GM19372 (cell line): ENCODE results near the gene PELO.

Experiments used
- ATAC-seq: cut with Tn5 transposase; IDR thresholded peaks from one replicate; pipeline ENCODE4 v1.9.1; 2021; ENCODE audit warnings: mild to moderate bottlenecking, low read depth, moderate library complexity; ENCODE audit not compliant: unreplicated experiment

The PELO gene

DNA sequence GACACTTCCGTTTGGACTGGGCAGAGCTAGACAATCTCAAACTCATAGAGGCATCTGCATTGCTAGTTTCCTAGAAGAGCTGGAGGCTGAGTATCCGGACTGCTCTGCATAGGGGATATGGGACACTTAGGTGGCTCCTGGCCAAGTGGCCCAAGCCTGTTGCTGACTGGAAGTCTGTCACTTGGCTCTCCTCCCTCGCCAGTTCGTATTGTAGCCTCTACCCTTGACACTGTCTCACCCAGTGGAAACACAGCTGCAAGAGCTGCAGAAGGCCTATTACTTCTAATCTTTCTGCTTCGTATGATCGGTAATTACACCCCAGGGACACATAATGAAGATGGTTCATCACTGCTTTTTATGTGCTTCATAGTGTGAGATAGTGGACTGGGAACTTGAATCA, 34.7 kb downstream of the PELO start:
- ATAC-seq = no peak

DNA sequence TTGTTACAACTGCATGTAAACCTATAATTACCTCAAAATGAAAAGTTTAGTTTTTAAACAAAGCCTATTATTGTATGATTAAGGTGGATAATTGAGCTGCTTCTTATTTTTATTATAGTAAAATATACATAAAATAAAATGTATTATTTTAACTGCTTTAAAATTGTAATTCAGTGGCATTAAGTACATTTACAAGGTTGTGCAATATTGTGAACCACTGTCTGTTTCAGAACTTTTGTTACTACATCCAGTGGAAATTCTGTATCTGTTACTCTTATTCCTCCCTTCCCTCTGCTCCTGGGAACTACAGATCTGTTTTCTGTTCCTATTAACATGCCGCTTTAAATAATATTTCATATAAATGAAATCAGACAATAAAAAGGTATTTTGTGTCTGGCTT, 37.1 kb downstream of the PELO start:
- no peak for ATAC-seq

GRCh38 chr5:52825826-52826225, 38.1 kb downstream of the PELO start:
- peak; percentile 80 for ATAC-seq

DNA sequence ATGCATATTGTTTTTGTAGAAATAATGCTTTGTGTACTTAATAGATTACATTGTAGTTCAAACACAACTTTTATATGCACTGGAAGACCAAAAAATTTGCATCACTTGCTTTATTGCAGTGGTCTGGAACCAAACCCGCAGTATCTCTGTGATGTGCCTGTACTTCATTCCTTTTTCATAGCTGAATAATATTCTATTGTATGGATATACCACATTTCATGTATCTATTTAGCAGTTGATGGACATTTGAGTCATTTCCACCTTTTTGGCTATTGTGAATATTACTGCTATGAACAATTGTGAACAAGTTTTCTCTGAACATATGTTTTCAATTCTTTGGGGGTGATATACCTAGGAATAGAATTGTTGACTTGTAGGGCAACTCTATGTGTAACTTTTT, 40.1 kb downstream of the PELO start:
- no peak for ATAC-seq

GRCh38 chr5:52829664-52830063, 41.9 kb downstream of the PELO start:
- no peak for ATAC-seq

DNA sequence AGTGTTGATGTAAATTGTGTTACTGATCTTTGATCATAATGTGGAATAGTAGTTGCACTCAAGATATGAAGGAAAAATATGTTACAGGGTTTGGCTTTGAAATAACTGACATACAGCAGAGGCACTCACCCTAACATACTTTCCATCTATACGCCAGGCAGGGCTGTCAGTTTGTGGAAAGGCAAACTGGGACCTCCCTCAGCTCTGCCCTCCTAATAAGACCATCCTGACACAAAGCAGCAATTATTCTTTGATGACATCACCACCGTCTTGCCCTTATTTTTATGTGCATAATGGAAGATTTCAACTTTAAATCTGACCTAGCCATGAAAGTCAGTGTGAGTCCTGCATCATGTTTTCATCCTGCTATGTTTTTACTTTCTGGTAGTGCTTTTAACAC, 42.9 kb downstream of the PELO start:
- ATAC-seq = no peak

- no peak for ATAC-seq
These were observed 44.2 kb downstream of the PELO start for GRCh38 chr5:52831786-52832511.

- no peak for ATAC-seq
These were observed 46.6 kb downstream of the PELO start for GRCh38 chr5:52834320-52834719.

DNA sequence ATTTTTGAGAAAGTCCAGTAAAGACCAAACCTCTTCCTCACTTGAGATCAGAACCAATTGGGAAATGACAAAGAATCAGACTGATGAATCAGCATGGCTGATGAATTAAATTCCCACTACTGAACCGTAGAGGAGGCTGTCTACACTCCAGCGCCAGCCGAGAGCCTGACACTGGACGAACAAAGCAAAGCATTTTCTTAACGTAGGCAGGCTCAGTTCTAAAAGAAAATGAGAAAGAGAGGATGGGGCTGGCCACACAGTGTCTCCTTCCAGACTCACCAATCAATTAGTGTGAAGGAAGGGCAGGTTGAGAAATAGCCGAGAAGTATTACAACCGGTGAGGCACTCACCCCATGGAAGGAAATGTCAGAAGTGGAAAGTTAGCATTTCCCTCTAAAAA, 49.4 kb downstream of the PELO start:
- no peak for ATAC-seq
